GM18505 (cell line): ENCODE data around the gene PITPNM3.

Experiments
- ATAC-seq: cut with Tn5 transposase; IDR thresholded peaks from one replicate; pipeline ENCODE4 v1.9.1; 2021; ENCODE audit not compliant: unreplicated experiment
- POLR2A ChIP-seq: IDR thresholded peaks from 4 replicates; pipeline ENCODE4 v1.6.1; 2011; ENCODE audit warnings: borderline replicate concordance; ENCODE audit not compliant: insufficient read depth, insufficient read length; ENCODE audit errors: extremely low read depth

Gene PITPNM3

DNA sequence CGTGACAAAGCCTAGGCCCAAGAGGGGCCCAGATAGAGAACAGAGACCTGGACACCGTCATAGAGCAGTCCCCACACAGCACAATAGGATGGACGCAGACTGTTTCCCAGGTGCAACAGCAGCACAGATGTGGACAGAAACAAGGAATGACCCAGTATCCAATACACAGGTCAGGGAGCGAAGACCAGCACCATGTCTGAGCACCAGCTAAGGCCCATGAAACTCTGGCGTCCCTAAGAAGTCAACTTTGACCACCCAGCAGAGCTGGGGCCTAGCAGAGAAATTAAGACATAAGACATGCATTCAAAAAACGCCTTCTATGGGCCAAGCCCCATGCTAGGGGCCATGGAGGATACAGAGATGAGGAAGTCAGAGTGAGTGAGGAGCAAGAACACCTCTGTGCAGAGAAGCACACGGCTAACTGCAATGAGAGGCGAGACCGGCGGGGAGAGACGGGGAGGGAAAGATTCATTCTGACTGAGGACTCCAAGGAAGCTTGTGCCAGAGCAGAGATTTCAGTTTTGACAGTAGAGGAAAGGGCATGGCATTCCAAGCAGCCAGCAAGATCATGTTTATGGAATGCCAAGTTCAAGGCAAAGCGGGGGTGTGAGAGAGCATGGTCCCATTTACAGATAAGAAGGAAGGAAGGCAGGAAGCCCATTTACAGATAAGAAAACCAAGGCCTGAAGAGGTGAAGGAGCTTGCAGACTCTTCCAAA lies 50.8 kb downstream of the PITPNM3 start:
- ATAC-seq = no peak
- TF ChIP-seq POLR2A = no peak

GRCh38 chr17:6503641-6504195 lies 52.6 kb downstream of the PITPNM3 start:
- no peak for ATAC-seq
- TF ChIP-seq POLR2A = no peak

- no peak for TF ChIP-seq POLR2A
- no peak for ATAC-seq
These were observed 53.4 kb downstream of the PITPNM3 start for GRCh38 chr17:6502871-6503509.

DNA sequence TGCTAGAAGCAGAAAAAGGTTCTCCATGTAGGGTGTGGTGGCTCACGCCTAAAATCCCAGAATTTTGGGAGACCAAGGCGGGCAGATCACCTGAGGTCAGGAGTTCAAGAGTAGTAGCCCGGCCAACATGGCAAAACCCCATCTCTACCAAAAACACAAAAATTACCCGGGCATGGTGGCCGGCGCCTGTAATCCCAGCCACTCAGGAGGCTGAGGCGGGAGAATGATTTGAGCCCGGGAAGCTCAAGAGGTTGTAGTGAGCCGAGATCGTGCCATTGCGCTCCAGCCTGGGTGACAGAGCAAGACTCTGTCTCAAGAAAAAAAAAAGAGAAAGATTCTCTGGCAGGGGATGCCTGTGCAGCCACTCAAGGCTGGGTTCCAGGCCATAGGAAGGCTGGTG lies 54.2 kb downstream of the PITPNM3 start:
- TF ChIP-seq POLR2A = no peak
- ATAC-seq = no peak

- ATAC-seq = no peak
- no peak for TF ChIP-seq POLR2A
These were observed 55.0 kb downstream of the PITPNM3 start for GRCh38 chr17:6501359-6501758.

GRCh38 chr17:6498901-6499540 lies 57.3 kb downstream of the PITPNM3 start:
- no peak for TF ChIP-seq POLR2A
- no peak for ATAC-seq

- no peak for TF ChIP-seq POLR2A
- no peak for ATAC-seq
These were observed 58.0 kb downstream of the PITPNM3 start for GRCh38 chr17:6498356-6498755.

GRCh38 chr17:6497496-6498221 lies 58.7 kb downstream of the PITPNM3 start:
- no peak for ATAC-seq

DNA sequence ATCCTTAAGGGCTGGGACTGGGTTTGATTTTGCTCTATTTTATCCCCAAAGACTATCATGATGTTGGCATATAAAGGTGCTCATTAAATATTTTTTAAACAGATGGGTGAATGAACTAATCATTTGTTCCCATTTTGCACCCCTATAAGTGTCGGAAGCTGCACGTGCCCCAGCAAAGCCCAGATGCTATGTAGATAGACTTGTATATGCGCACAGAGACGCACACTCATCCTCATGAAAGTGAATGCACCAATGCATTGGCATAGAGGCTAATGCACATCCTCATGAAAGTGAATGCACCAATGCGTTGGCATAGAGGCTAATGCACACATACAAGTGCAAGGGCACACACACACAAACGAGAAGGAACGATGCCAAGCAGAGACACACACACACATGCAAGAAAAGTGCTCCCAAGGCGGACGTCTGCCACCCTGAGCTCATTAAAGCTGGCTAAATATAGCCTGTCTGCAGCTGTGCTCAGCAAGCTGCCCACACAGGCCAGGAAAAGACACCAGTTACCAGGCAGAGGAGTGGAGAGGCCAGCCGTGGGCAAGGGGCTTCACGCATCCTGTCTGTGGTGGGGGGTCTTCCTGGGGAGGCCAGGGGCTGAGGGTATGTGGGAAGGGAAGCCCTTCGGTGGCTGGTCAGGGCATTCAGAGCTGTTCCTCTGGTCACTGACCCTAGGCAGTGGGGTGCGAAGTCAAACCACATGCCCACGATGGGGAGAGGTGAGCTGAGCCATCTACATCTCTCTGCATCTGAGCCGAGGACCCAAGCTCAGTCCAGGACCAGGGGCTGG lies 59.5 kb downstream of the PITPNM3 start:
- no peak for TF ChIP-seq POLR2A
- no peak for ATAC-seq

More at GRCh38 chr17:6497496-6498221, 58.7 kb downstream of the PITPNM3 start:
- no peak for TF ChIP-seq POLR2A

GRCh38 chr17:6496116-6496481 lies 60.3 kb downstream of the PITPNM3 start:
- no peak for ATAC-seq
- TF ChIP-seq POLR2A = no peak

DNA sequence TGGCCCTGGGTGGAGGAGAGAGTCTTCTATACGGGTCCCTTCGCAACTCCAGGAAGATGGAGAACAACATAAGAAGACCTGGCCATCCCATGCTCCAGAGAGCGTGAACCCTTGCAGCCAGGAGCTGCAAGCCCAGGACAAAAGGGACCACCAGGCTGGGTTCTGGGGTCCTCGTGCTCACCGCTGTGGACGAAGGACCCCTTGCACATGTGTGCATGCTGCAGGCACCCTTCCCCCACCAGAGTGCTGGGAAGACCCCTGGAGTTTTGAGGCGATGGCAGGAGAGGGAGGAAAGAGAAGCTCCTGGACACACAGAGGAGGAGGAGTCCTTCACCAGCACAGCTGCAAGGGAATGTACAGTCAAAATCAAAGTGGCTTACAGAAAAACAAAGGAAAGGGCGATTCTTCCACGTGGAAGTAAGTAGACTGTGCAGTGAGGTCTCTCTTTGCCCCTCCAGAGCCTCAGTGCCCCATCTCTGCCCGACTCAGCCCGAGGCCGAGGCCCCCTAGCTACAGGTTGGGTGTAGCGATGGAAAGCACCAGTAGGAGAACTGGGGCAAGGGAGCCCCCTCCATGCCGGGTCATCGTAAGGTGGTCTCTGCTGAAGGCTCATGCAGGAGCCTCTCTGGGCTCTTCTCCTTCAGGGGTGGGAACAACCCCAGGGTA lies 60.8 kb downstream of the PITPNM3 start:
- no peak for TF ChIP-seq POLR2A
- ATAC-seq = no peak

DNA sequence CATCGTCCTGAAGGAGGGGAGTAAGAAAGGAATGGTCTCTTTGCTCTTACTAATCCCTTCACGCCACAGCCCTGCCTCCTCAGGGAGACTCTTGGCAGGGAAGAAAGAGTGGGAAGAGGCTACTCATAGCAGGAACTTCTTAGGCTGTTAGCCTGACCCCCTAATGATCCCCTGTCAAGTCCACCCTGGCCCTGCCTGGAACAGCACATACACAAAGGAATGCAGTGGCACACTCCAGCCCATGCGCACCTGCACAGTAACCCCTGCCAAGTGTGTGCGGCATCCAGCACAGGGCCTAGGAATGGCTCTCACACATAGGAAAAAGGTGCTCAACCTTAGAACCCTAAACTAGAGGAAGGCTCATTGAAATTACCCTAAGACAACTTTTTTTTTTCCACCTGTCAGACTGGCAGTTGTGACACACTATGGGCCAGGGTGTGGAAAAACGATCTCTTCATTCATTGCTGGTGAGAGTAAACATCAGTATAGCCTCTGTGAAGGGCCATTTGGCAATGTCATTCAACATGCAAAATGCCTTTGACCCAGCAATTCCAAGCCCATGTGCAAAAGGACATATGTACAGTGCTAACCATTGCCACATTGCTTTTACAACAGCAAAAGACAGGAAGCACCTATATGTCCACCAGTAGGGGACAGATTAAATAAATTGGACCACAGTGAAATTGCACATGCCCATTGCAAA lies 62.0 kb downstream of the PITPNM3 start:
- no peak for TF ChIP-seq POLR2A
- ATAC-seq = no peak
